CD14-positive monocyte (primary cell): ENCODE measurements around the gene IGF2BP2. TPM values are rescaled to one million over a fixed set of nuclear protein-coding genes. Genes with fewer than 3 reads are reported as not detected.
"Not testable (repeated sequence)": the region's sequence is repeated elsewhere in the genome, so short reads cannot be mapped to it uniquely, and the experiment has no call there.

Experiments
- DNase-seq, 3 donors: peaks; one replicate each; pipeline ENCODE4 v3.0.0-alpha.2; 2011 to 2022
- H2AFZ ChIP-seq: 2 replicates; pipeline ENCODE4 v1.6.0; 2012; ENCODE audit warnings: mild to moderate bottlenecking, low read depth, low read length, inconsistent platforms; ENCODE audit not compliant: insufficient read depth, poor library complexity, severe bottlenecking
- H3K27ac ChIP-seq, 2 donors: 1 replicate in 1 of 2; 2 replicates in 1 of 2; pipeline ENCODE4 v1.5.1; 2012 to 2013; ENCODE audit warnings: low read length in 2 of 2, control low read depth in 1 of 2, inconsistent platforms in 1 of 2, low read depth in 1 of 2, mild to moderate bottlenecking in 1 of 2
- H3K27me3 ChIP-seq, 2 donors: one replicate each; pipeline versions ENCODE4 v1.6.0 to v1.6.1; 2011 to 2013; ENCODE audit warnings: low read length in 2 of 2; ENCODE audit not compliant: control insufficient read depth in 2 of 2, insufficient read depth in 2 of 2
- H3K36me3 ChIP-seq, 2 donors: replicated peaks in 1 of 2; 1 replicate in 1 of 2; 2 replicates in 1 of 2; pipeline versions ENCODE4 v1.5.1 to v1.6.1; 2012 to 2013; ENCODE audit warnings: low read length in 2 of 2, control low read depth in 1 of 2, inconsistent platforms in 1 of 2, mild to moderate bottlenecking in 1 of 2; ENCODE audit not compliant: insufficient read depth in 2 of 2, control insufficient read depth in 1 of 2
- H3K4me1 ChIP-seq, 2 donors: 1 replicate in 1 of 2; 2 replicates in 1 of 2; pipeline versions ENCODE4 v1.5.1 to v1.6.1; 2012 to 2013; ENCODE audit warnings: low read length in 2 of 2, control low read depth in 1 of 2, inconsistent platforms in 1 of 2, mild to moderate bottlenecking in 1 of 2, moderate library complexity in 1 of 2; ENCODE audit not compliant: insufficient read depth in 2 of 2, control insufficient read depth in 1 of 2
- H3K4me2 ChIP-seq: replicated peaks from 2 replicates; pipeline ENCODE3; 2012; ENCODE audit warnings: low read length, moderate library complexity, mild to moderate bottlenecking; ENCODE audit not compliant: poor library complexity, severe bottlenecking; ENCODE audit errors: extremely low read depth
- H3K4me3 ChIP-seq, 3 experiments: fragments of 200-600 bp in 1 of 3; sonication (generic) in 1 of 3; replicated peaks in 1 of 3; 1 replicate in 2 of 3; 2 replicates in 1 of 3; pipeline ENCODE4 v1.5.1; 2011 to 2013; ENCODE audit warnings: low read length in 3 of 3, mild to moderate bottlenecking in 3 of 3, control low read depth in 2 of 3, low read depth in 2 of 3, inconsistent platforms in 1 of 3, moderate library complexity in 1 of 3
- H3K79me2 ChIP-seq: 2 replicates; pipeline ENCODE4 v1.6.0; 2012; ENCODE audit warnings: mild to moderate bottlenecking, control low read depth, inconsistent platforms, low read length, moderate library complexity; ENCODE audit not compliant: insufficient read depth
- H3K9ac ChIP-seq: 2 replicates; pipeline ENCODE4 v1.6.0; 2017; ENCODE audit warnings: low read length, mild to moderate bottlenecking; ENCODE audit not compliant: insufficient read depth, poor library complexity, severe bottlenecking
- H3K9me3 ChIP-seq, 2 donors: replicated peaks in 1 of 2; 1 replicate in 1 of 2; 2 replicates in 1 of 2; pipeline versions ENCODE4 v1.5.1 to v1.6.1; 2012 to 2013; ENCODE audit warnings: low read length in 2 of 2, control low read depth in 1 of 2; ENCODE audit not compliant: control insufficient read depth in 1 of 2, insufficient read depth in 1 of 2
- H4K20me1 ChIP-seq: 2 replicates; pipeline ENCODE4 v1.6.0; 2012; ENCODE audit warnings: mild to moderate bottlenecking, low read length, control low read depth, moderate library complexity; ENCODE audit not compliant: insufficient read depth
- H3K27ac Mint-ChIP-seq, 7 donors: one replicate each; pipeline ENCODE4 v1.8.0; 2020; ENCODE audit warnings: mild to moderate bottlenecking in 7 of 7, mixed read lengths in 7 of 7, moderate library complexity in 6 of 7, inconsistent platforms in 2 of 7
- H3K27me3 Mint-ChIP-seq, 3 donors: one replicate each; pipeline ENCODE4 v1.8.0; 2021 to 2022; ENCODE audit warnings: low read depth in 3 of 3, mild to moderate bottlenecking in 3 of 3, mixed read lengths in 3 of 3, moderate library complexity in 3 of 3, inconsistent platforms in 1 of 3
- H3K36me3 Mint-ChIP-seq, 2 donors: one replicate each; pipeline ENCODE4 v1.8.0; 2020; ENCODE audit warnings: mixed read lengths in 2 of 2, inconsistent platforms in 1 of 2, mild to moderate bottlenecking in 1 of 2
- H3K4me1 Mint-ChIP-seq: one replicate; pipeline ENCODE4 v1.8.0; 2020; ENCODE audit warnings: mild to moderate bottlenecking, mixed read lengths
- H3K4me3 Mint-ChIP-seq, 2 donors: one replicate each; pipeline ENCODE4 v1.8.0; 2020; ENCODE audit warnings: mild to moderate bottlenecking in 2 of 2, mixed read lengths in 2 of 2, moderate library complexity in 1 of 2
- H3K9me3 Mint-ChIP-seq, 7 donors: one replicate each; pipeline ENCODE4 v1.8.0; 2020 to 2022; ENCODE audit warnings: mixed read lengths in 7 of 7, mild to moderate bottlenecking in 6 of 7, moderate library complexity in 6 of 7, inconsistent platforms in 2 of 7
- CTCF ChIP-seq: fragments of 200-600 bp; IDR thresholded peaks from one replicate; pipeline ENCODE4 v1.8.0; 2022; ENCODE audit warnings: antibody characterized with exemption, mild to moderate bottlenecking
- WGBS: methylation state at CpG from one replicate; pipeline ENCODE4 v1.1.5; 2013; ENCODE audit warnings: missing lambda C conversion rate; ENCODE audit not compliant: insufficient coverage; 5-methylcytosine and 5-hydroxymethylcytosine counted together
- intact Hi-C, 2 donors: fragments of 100-400 bp; cut with micrococcal nuclease; formaldehyde crosslinking; loops; one replicate each; pipeline versions ENCODE4 v1.15.0 to v1.15.1; 2023
- polyA plus RNA-seq, 3 donors: library from polyadenylated mRNA; depleted of rRNA in 1 of 3; unstranded in 2 of 3; stranded (reverse) in 1 of 3; fragments of 300-500 nt in 2 of 3; fragments of >200 nt in 1 of 3; fragmentation: Illumina TruSeq in 2 of 3; gene quantifications; 1 replicate in 2 of 3; 2 replicates in 1 of 3; pipeline ENCODE4 v1.2.3, GENCODE V29; 2012 to 2021

The IGF2BP2 gene
- polyA plus RNA-seq, 3 donors, result 0.78 to 2.8 (median 1.00) TPM

- no peaks in the 10 kb centered on the region for H3K79me2 ChIP-seq
- peaks cover 0 to 5% (median 1%) of the 10 kb centered on the region in 3 donors for H3K27me3 Mint-ChIP-seq
- peaks cover 0 to 7% (median 0%) of the 10 kb centered on the region in 7 donors for H3K9me3 Mint-ChIP-seq
- no peaks in the 10 kb centered on the region for H3K9me3 ChIP-seq
- no peak overlapping the region for H3K4me2 ChIP-seq
- H3K27ac ChIP-seq, result no peak overlapping the region
- H4K20me1 ChIP-seq, result no peaks in the 10 kb centered on the region
- TF ChIP-seq CTCF, result no peak
- no peak overlapping the region for H3K9ac ChIP-seq
- H3K4me1 Mint-ChIP-seq, result peaks cover 9% of the 10 kb centered on the region
- H3K27ac Mint-ChIP-seq, result peak overlapping the region in 1 of 7 donors; percentile 14
- no peak overlapping the region for H3K4me3 Mint-ChIP-seq
- no peak for DNase-seq
- no peak overlapping the region for H2AFZ ChIP-seq
- H3K36me3 Mint-ChIP-seq, result peaks cover 26 to 28% of the 10 kb centered on the region in 2 donors
- H3K4me3 ChIP-seq, result no peak overlapping the region
- 72% methylated on average over 4 of the region's 4 CpGs for WGBS
- intact Hi-C loops, result loop anchor here (5.0 kb wide), 1 partner anchor 106 kb away; no protein-coding TSS in a partner anchor
- no peaks in the 10 kb centered on the region for H3K27me3 ChIP-seq
- H3K4me1 ChIP-seq, result peaks cover 0 to 4% of the 10 kb centered on the region in 2 donors
- peaks cover 9 to 30% of the 10 kb centered on the region in 2 donors for H3K36me3 ChIP-seq
These were observed 163.1 kb downstream of the IGF2BP2 start for GRCh38 chr3:185661772-185662171.

- H3K4me2 ChIP-seq, H3K27ac ChIP-seq, H3K9me3 ChIP-seq, H3K4me3 Mint-ChIP-seq, H2AFZ ChIP-seq, H3K27ac Mint-ChIP-seq, H3K4me3 ChIP-seq, H3K79me2 ChIP-seq, H3K27me3 Mint-ChIP-seq, H3K9ac ChIP-seq, H4K20me1 ChIP-seq, H3K9me3 Mint-ChIP-seq, H3K27me3 ChIP-seq, DNase-seq, H3K4me1 Mint-ChIP-seq, H3K4me1 ChIP-seq: not testable (repeated sequence)
- intact Hi-C loops, result loop anchor here (5.0 kb wide), 1 partner anchor 106 kb away; no protein-coding TSS in a partner anchor
- peaks cover 29 to 32% of the 10 kb centered on the region in 2 donors for H3K36me3 Mint-ChIP-seq
- 95% methylated on average over 9 of the region's 10 CpGs for WGBS
- peaks cover 13 to 34% of the 10 kb centered on the region in 2 donors for H3K36me3 ChIP-seq
These were observed 163.5 kb downstream of the IGF2BP2 start for GRCh38 chr3:185661296-185661695.
